Fibroblast of mammary gland (primary cell): ENCODE data around the gene DDX1.

Source experiments
- DNase-seq: peaks from one replicate; pipeline ENCODE4 v3.0.0-alpha.2; 2010; ENCODE audit warnings: low read depth
- H3K4me3 ChIP-seq: 2 replicates; pipeline ENCODE4 v1.5.1; 2011; ENCODE audit warnings: low read depth, mild to moderate bottlenecking, low read length, moderate library complexity; ENCODE audit not compliant: control insufficient read depth
- TF ChIP-seq, protein P1 (sequence below): conservative IDR thresholded peaks from 2 replicates; pipeline ENCODE4 v1.5.1; 2011; ENCODE audit warnings: low read depth, low read length, inconsistent platforms; ENCODE audit not compliant: control insufficient read depth, insufficient read depth

DDX1 gene

GRCh38 chr2:15593327-15593705, 1.6 kb downstream of the DDX1 start:
- TF ChIP-seq, protein P1, sequence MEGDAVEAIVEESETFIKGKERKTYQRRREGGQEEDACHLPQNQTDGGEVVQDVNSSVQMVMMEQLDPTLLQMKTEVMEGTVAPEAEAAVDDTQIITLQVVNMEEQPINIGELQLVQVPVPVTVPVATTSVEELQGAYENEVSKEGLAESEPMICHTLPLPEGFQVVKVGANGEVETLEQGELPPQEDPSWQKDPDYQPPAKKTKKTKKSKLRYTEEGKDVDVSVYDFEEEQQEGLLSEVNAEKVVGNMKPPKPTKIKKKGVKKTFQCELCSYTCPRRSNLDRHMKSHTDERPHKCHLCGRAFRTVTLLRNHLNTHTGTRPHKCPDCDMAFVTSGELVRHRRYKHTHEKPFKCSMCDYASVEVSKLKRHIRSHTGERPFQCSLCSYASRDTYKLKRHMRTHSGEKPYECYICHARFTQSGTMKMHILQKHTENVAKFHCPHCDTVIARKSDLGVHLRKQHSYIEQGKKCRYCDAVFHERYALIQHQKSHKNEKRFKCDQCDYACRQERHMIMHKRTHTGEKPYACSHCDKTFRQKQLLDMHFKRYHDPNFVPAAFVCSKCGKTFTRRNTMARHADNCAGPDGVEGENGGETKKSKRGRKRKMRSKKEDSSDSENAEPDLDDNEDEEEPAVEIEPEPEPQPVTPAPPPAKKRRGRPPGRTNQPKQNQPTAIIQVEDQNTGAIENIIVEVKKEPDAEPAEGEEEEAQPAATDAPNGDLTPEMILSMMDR, result no peak
- no peak for DNase-seq
- H3K4me3 ChIP-seq, result peak overlapping the region; percentile 72

- DNase-seq, result no peak
- H3K4me3 ChIP-seq, result no peak overlapping the region
- TF ChIP-seq, protein P1, result no peak
Measured at GRCh38 chr2:15594291-15595256, 2.9 kb downstream of the DDX1 start.

DNA sequence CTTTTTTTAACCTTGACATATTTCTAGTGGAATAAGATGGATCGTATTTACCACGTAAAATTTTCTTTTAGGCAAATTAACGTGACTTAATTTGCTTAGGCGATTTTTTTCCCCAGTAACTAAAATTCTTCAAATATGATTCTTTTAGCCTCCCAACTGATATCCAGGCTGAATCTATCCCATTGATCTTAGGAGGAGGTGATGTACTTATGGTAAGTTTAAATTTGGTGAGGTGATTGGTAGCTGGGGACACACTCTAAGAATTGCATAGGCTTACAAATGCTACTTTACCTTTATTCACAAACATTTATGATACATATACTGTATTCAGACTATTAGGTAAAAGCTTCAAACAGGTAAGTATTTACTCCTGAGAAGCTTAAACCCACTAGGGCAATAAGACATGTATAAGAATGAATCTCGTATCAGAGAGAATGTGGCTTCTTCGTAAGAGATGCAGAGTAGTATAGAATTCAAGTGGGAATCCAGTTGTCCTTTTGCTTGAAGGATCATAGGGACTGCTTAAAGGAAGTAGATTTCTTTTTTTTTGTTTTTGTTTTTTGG, 3.8 kb downstream of the DDX1 start:
- no peak overlapping the region for H3K4me3 ChIP-seq
- DNase-seq, result no peak
- TF ChIP-seq, protein P1, result no peak

GRCh38 chr2:15595936-15596335, 4.3 kb downstream of the DDX1 start:
- no peak overlapping the region for H3K4me3 ChIP-seq
- no peak for DNase-seq
- TF ChIP-seq, protein P1, result no peak

- DNase-seq, result no peak
- H3K4me3 ChIP-seq, result no peak overlapping the region
- TF ChIP-seq, protein P1, result no peak
Measured at GRCh38 chr2:15596350-15596749, 4.7 kb downstream of the DDX1 start.

DNA sequence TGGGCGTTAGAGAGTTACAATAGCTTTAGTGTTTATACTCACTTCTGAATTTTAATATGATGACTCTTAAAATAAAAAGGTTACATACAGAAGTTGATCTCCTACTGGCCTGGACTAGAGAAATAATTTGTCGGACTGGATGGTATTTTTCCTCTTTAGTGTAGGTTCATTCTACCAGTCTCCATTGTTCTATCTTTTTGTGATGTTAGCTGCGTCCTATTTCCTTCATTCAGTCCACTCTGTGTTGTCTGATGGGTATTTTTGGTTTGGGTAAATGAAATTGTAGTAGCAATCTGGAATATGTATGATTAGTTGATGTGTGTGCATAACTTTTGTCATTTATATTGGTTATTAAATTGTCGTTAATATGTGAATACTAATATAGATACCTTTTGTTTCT, 5.3 kb downstream of the DDX1 start:
- no peak for DNase-seq
- TF ChIP-seq, protein P1, result no peak

More for the DNA sequence above, 5.3 kb downstream of the DDX1 start:
- no peak overlapping the region for H3K4me3 ChIP-seq
